ENCODE data around the gene PRKAA2. TPM values are rescaled to one million over a fixed set of nuclear protein-coding genes. Genes with fewer than 3 reads are reported as not detected.

The PRKAA2 gene
- total and polyA plus RNA-seq, 7 experiments from 2014 or later = not detected

DNA sequence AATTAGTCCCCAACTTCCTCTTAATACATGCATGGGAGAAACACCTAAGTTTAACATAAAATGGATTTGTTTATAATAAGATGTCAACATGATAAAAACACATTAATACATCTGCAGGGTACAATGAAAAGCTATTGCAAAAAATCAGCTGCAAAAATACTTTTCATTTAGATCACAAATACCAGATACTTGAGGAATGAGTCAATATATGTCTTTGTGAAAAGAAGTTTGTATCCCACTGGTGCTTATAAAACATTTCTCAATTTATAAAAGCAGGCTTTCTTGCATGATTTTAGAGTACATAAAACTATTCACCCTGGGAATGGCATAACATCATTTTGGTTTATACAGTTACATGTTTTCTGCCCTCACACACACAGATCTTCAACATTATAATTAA is 18.6 kb upstream of the PRKAA2 start:
- no peaks in the 10 kb centered on the region for H3K36me3 Mint-ChIP-seq
- no peaks in the 10 kb centered on the region for H3K9me3 ChIP-seq (ENCODE audit: control insufficient read depth in 2 of 3, low read length in 3 of 3)
- no peak for DNase-seq
- no peak overlapping the region for H3K27ac ChIP-seq (ENCODE audit: low read depth, low read length)
- no peak overlapping the region for H3K4me3 ChIP-seq (ENCODE audit: low read length)
- ChIA-PET CTCF (no interaction called here), POLR2A (no interaction called here)
- no peaks in the 10 kb centered on the region for H3K27me3 ChIP-seq (ENCODE audit: control insufficient read depth in 2 of 2, insufficient read depth in 2 of 2, low read length in 2 of 2)
- H3K4me3 Mint-ChIP-seq = no peak overlapping the region
- H3K9me3 Mint-ChIP-seq = peaks cover 0 to 6% (median 0%) of the 10 kb centered on the region in 11 donors
- ATAC-seq = no peak
- no peaks in the 10 kb centered on the region for H3K4me1 Mint-ChIP-seq
- H3K27me3 Mint-ChIP-seq = peaks cover 10 to 23% (median 13%) of the 10 kb centered on the region in 5 donors
- intact Hi-C loops (cut with micrococcal nuclease) = no loop called here
- no peaks in the 10 kb centered on the region for H3K36me3 ChIP-seq (ENCODE audit: control insufficient read depth in 2 of 3, insufficient read depth in 3 of 3, low read length in 3 of 3)
- no peaks in the 10 kb centered on the region for H3K4me1 ChIP-seq (ENCODE audit: control insufficient read depth in 2 of 2, insufficient read depth in 2 of 2, low read length in 2 of 2)
- H3K27ac Mint-ChIP-seq = no peak overlapping the region

DNA sequence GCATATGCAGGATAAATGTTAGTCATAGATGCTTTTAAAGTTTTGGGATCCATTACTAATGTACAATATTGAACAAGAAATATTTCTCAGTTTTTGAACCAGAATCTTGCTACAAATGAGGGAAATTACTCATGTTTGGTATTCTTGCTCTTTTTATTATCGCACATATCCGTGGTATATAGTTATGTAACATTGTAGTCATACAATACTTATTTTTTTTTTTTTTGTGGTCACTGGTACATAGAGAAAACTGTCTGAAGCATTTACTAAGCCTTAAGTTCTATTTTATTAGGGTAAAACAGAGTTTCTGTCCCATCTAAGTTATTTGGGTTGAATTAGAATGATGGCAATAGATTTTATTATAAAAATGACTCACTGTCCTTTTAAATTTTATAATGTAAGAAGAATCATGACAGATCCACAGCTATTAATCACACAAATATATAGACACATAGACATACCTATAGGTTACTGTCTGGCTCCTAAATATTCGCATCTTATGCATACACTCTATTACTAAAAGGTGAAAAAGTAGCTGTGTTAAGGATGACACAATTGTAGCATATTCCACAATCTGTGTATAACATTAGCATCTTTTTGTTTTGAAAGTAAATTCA is 18.0 kb upstream of the PRKAA2 start:
- intact Hi-C loops (cut with micrococcal nuclease) = no loop called here
- Histone ChIP-seq H3K36me3 (ENCODE audit: control insufficient read depth in 2 of 3, insufficient read depth in 3 of 3, low read length in 3 of 3) (no peaks in the 10 kb centered on the region), H3K27ac (ENCODE audit: low read depth, low read length) (no peak overlapping the region), H3K9me3 (ENCODE audit: control insufficient read depth in 2 of 3, low read length in 3 of 3) (no peaks in the 10 kb centered on the region), H3K27me3 (ENCODE audit: control insufficient read depth in 2 of 2, insufficient read depth in 2 of 2, low read length in 2 of 2) (no peaks in the 10 kb centered on the region), H3K4me3 (ENCODE audit: low read length) (no peak overlapping the region), H3K4me1 (ENCODE audit: control insufficient read depth in 2 of 2, insufficient read depth in 2 of 2, low read length in 2 of 2) (no peaks in the 10 kb centered on the region)
- peaks cover 0 to 6% (median 0%) of the 10 kb centered on the region in 11 donors for H3K9me3 Mint-ChIP-seq
- no peaks in the 10 kb centered on the region for H3K4me1 Mint-ChIP-seq
- ATAC-seq (no peak), DNase-seq (no peak)
- no peaks in the 10 kb centered on the region for H3K36me3 Mint-ChIP-seq
- peaks cover 9 to 26% (median 12%) of the 10 kb centered on the region in 5 donors for H3K27me3 Mint-ChIP-seq
- no peak overlapping the region for H3K27ac Mint-ChIP-seq
- CTCF ChIA-PET = interaction anchor here (0.7 kb wide), 1 partner anchor 1329 kb away, joined by 3 read pairs; no protein-coding TSS in a partner anchor
- POLR2A ChIA-PET = no interaction called here
- no peak overlapping the region for H3K4me3 Mint-ChIP-seq

DNA sequence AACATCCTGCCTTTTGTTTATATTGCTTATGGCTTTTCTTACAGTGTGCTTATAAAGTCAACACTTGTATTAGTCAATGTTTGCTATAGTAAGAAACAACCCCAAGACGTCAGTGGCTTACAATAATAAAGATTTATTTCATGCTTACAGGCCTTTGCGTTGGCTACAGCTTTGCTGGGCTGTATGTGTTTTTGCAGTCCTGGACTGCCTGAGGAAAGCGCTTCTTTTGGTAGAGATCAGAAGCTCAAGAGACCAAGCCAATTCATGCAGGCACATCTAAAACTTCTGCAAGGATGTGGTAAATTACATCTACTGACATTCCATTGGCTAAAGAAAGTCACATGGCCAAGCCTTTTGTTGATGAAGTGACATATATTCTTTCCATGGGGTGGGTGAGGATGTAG is 17.5 kb upstream of the PRKAA2 start:
- ChIA-PET CTCF (interaction anchor here (0.7 kb wide), 1 partner anchor 1328 kb away, joined by 3 read pairs; no protein-coding TSS in a partner anchor), POLR2A (no interaction called here)
- no peak for DNase-seq
- ATAC-seq = no peak
- H3K4me3 ChIP-seq (ENCODE audit: low read length) = no peak overlapping the region
- intact Hi-C loops (cut with micrococcal nuclease) = no loop called here
- no peaks in the 10 kb centered on the region for H3K36me3 Mint-ChIP-seq
- no peaks in the 10 kb centered on the region for H3K9me3 ChIP-seq (ENCODE audit: control insufficient read depth in 2 of 3, low read length in 3 of 3)
- no peaks in the 10 kb centered on the region for H3K4me1 Mint-ChIP-seq
- no peaks in the 10 kb centered on the region for H3K36me3 ChIP-seq (ENCODE audit: control insufficient read depth in 2 of 3, insufficient read depth in 3 of 3, low read length in 3 of 3)
- H3K4me1 ChIP-seq (ENCODE audit: control insufficient read depth in 2 of 2, insufficient read depth in 2 of 2, low read length in 2 of 2) = no peaks in the 10 kb centered on the region
- H3K9me3 Mint-ChIP-seq = peaks cover 0 to 6% (median 0%) of the 10 kb centered on the region in 11 donors
- no peak overlapping the region for H3K27ac Mint-ChIP-seq
- no peak overlapping the region for H3K27ac ChIP-seq (ENCODE audit: low read depth, low read length)
- H3K4me3 Mint-ChIP-seq = no peak overlapping the region
- H3K27me3 ChIP-seq (ENCODE audit: control insufficient read depth in 2 of 2, insufficient read depth in 2 of 2, low read length in 2 of 2) = no peaks in the 10 kb centered on the region
- peaks cover 10 to 29% (median 12%) of the 10 kb centered on the region in 5 donors for H3K27me3 Mint-ChIP-seq

DNA sequence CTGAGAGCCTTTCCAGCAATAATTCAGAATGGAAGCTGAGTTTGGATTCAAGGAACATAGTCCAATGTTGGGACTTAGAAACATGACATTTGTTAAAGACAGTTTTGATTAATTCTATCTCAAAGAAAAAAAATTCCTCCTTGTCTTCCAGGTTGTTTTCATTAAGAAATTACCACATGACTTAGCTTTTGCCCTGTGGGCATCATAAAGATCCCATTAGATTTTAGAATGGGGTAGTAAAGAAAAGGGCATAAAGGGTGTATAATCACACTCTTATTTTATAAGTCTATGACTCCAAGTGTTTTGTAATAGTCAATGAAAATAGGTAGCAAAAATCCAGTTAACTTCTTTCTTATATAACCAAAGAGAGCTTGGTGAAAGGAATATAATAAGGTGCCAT is 14.3 kb upstream of the PRKAA2 start:
- DNase-seq (no peak), ATAC-seq (no peak)
- no peak overlapping the region for H3K4me3 ChIP-seq (ENCODE audit: low read length)
- intact Hi-C loops (cut with micrococcal nuclease) = no loop called here
- ChIA-PET POLR2A (no interaction called here), CTCF (no interaction called here)
- Mint-ChIP-seq H3K4me1 (no peaks in the 10 kb centered on the region), H3K27me3 (peaks cover 2 to 20% (median 6%) of the 10 kb centered on the region in 5 donors), H3K9me3 (peaks cover 0 to 3% (median 0%) of the 10 kb centered on the region in 11 donors), H3K27ac (no peak overlapping the region), H3K36me3 (no peaks in the 10 kb centered on the region), H3K4me3 (no peak overlapping the region)
- H3K27me3 ChIP-seq (ENCODE audit: control insufficient read depth in 2 of 2, insufficient read depth in 2 of 2, low read length in 2 of 2) = no peaks in the 10 kb centered on the region
- H3K4me1 ChIP-seq (ENCODE audit: control insufficient read depth in 2 of 2, insufficient read depth in 2 of 2, low read length in 2 of 2) = no peaks in the 10 kb centered on the region
- H3K9me3 ChIP-seq (ENCODE audit: control insufficient read depth in 2 of 3, low read length in 3 of 3) = no peaks in the 10 kb centered on the region
- no peak overlapping the region for H3K27ac ChIP-seq (ENCODE audit: low read depth, low read length)
- no peaks in the 10 kb centered on the region for H3K36me3 ChIP-seq (ENCODE audit: control insufficient read depth in 2 of 3, insufficient read depth in 3 of 3, low read length in 3 of 3)

DNA sequence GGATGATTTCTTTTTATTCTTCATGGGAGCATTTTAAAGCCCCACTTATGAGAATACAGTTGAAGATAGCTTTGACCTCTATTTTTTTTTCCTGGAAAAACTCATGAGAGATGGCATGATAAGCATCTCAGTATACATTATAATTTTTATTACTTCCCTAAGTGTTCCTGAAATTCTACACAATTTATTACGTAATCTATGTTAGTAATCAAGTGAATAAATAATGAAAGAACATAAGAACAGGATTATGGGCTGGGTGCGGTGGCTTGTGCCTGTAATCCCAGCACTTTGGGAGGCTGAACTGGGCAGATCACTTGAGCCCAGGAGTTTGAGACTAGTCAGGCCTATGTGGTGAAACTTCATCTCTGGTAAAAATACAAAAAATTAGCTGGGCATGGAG is 13.2 kb upstream of the PRKAA2 start:
- no peaks in the 10 kb centered on the region for H3K9me3 ChIP-seq (ENCODE audit: control insufficient read depth in 2 of 3, low read length in 3 of 3)
- no peak overlapping the region for H3K27ac ChIP-seq (ENCODE audit: low read depth, low read length)
- H3K9me3 Mint-ChIP-seq = no peaks in the 10 kb centered on the region
- peaks cover 0 to 12% (median 6%) of the 10 kb centered on the region in 5 donors for H3K27me3 Mint-ChIP-seq
- ChIA-PET POLR2A (no interaction called here), CTCF (no interaction called here)
- no peaks in the 10 kb centered on the region for H3K36me3 ChIP-seq (ENCODE audit: control insufficient read depth in 2 of 3, insufficient read depth in 3 of 3, low read length in 3 of 3)
- no peaks in the 10 kb centered on the region for H3K4me1 Mint-ChIP-seq
- no peak for ATAC-seq
- intact Hi-C loops (cut with micrococcal nuclease) = no loop called here
- no peaks in the 10 kb centered on the region for H3K27me3 ChIP-seq (ENCODE audit: control insufficient read depth in 2 of 2, insufficient read depth in 2 of 2, low read length in 2 of 2)
- H3K4me1 ChIP-seq (ENCODE audit: control insufficient read depth in 2 of 2, insufficient read depth in 2 of 2, low read length in 2 of 2) = no peaks in the 10 kb centered on the region
- no peak for DNase-seq
- H3K36me3 Mint-ChIP-seq = no peaks in the 10 kb centered on the region
- no peak overlapping the region for H3K27ac Mint-ChIP-seq
- no peak overlapping the region for H3K4me3 Mint-ChIP-seq
- no peak overlapping the region for H3K4me3 ChIP-seq (ENCODE audit: low read length)

DNA sequence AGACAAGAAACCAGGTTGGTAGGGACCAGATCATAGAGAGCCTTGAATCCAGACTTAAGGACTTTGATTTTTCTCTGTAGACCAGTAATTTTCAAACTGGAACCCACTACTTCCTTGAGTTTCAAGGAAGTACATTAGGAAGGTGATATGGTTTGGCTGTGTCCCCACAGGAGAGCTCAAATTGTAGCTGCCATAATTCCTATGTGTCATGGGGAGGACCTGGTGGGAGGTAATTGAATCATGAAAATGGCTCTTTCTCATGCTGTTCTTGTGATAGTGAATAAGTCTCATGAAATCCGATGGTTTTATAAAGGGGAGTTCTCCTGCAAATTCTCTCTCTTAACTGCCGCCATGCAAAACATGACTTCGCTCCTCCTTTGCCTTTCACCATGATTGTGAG is 10.1 kb upstream of the PRKAA2 start:
- Mint-ChIP-seq H3K4me1 (no peaks in the 10 kb centered on the region), H3K9me3 (peaks cover 0 to 5% (median 0%) of the 10 kb centered on the region in 11 donors), H3K4me3 (no peak overlapping the region), H3K27ac (no peak overlapping the region), H3K27me3 (peaks cover 0 to 13% (median 9%) of the 10 kb centered on the region in 5 donors), H3K36me3 (no peaks in the 10 kb centered on the region)
- Histone ChIP-seq H3K9me3 (ENCODE audit: control insufficient read depth in 2 of 3, low read length in 3 of 3) (no peaks in the 10 kb centered on the region), H3K27me3 (ENCODE audit: control insufficient read depth in 2 of 2, insufficient read depth in 2 of 2, low read length in 2 of 2) (no peaks in the 10 kb centered on the region), H3K4me1 (ENCODE audit: control insufficient read depth in 2 of 2, insufficient read depth in 2 of 2, low read length in 2 of 2) (no peaks in the 10 kb centered on the region), H3K4me3 (ENCODE audit: low read length) (no peak overlapping the region), H3K27ac (ENCODE audit: low read depth, low read length) (no peak overlapping the region), H3K36me3 (ENCODE audit: control insufficient read depth in 2 of 3, insufficient read depth in 3 of 3, low read length in 3 of 3) (no peaks in the 10 kb centered on the region)
- intact Hi-C loops (cut with micrococcal nuclease) = no loop called here
- ATAC-seq = no peak
- no peak for DNase-seq
- ChIA-PET POLR2A (no interaction called here), CTCF (no interaction called here)

DNA sequence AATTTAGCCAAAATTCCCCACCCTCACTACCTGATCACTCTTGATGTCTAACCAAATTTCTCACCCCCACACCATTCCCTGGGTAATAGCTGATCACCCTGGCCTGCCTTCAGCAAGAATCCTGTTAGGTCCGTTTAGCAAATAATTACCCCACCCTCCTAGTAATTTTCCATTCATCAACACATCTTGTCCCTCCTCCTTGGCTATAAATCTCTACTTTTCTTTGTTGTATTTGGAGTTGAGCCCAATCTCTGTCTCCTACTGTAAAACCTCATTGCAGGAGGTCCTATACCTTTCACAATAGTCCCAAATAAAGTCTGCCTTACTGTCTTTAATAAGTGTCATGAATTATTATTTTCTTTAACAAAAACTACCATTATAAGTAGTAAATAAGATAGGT is 6.9 kb upstream of the PRKAA2 start:
- Histone ChIP-seq H3K4me1 (ENCODE audit: control insufficient read depth in 2 of 2, insufficient read depth in 2 of 2, low read length in 2 of 2) (no peaks in the 10 kb centered on the region), H3K36me3 (ENCODE audit: control insufficient read depth in 2 of 3, insufficient read depth in 3 of 3, low read length in 3 of 3) (no peaks in the 10 kb centered on the region), H3K9me3 (ENCODE audit: control insufficient read depth in 2 of 3, low read length in 3 of 3) (no peaks in the 10 kb centered on the region), H3K27me3 (ENCODE audit: control insufficient read depth in 2 of 2, insufficient read depth in 2 of 2, low read length in 2 of 2) (no peaks in the 10 kb centered on the region), H3K4me3 (ENCODE audit: low read length) (no peak overlapping the region), H3K27ac (ENCODE audit: low read depth, low read length) (no peak overlapping the region)
- intact Hi-C loops (cut with micrococcal nuclease) = no loop called here
- DNase-seq (no peak), ATAC-seq (no peak)
- Mint-ChIP-seq H3K9me3 (peaks cover 0 to 5% (median 0%) of the 10 kb centered on the region in 11 donors), H3K4me1 (no peaks in the 10 kb centered on the region), H3K36me3 (no peaks in the 10 kb centered on the region), H3K4me3 (no peak overlapping the region), H3K27me3 (peaks cover 16 to 27% (median 18%) of the 10 kb centered on the region in 5 donors), H3K27ac (no peak overlapping the region)
- ChIA-PET CTCF (no interaction called here), POLR2A (no interaction called here)

All from naive thymus-derived CD4-positive, alpha-beta T cell (primary cell).